Cardiac fibroblast (primary cell): ENCODE results near the gene CHGA.
A peak's percentile ranks its signal among the peaks of the same experiment; 100 is the strongest.

ENCODE experiments used
- DNase-seq, 2 donors: peaks; one replicate each; pipeline versions ENCODE4 v3.0.0 to v3.0.0-alpha.2; 2010; ENCODE audit warnings: low read depth in 2 of 2
- H3K4me3 ChIP-seq, 2 donors: replicated peaks in 1 of 2; 1 replicate in 1 of 2; 2 replicates in 1 of 2; pipeline ENCODE4 v1.5.1; 2011; ENCODE audit warnings: low read depth in 2 of 2, low read length in 2 of 2, mild to moderate bottlenecking in 2 of 2, moderate library complexity in 1 of 2
- TF ChIP-seq, protein P1 (sequence below): IDR thresholded peaks from one replicate; pipeline ENCODE4 v1.5.1; 2011; ENCODE audit warnings: low read depth, mild to moderate bottlenecking, low read length, inconsistent platforms

The CHGA gene

DNA sequence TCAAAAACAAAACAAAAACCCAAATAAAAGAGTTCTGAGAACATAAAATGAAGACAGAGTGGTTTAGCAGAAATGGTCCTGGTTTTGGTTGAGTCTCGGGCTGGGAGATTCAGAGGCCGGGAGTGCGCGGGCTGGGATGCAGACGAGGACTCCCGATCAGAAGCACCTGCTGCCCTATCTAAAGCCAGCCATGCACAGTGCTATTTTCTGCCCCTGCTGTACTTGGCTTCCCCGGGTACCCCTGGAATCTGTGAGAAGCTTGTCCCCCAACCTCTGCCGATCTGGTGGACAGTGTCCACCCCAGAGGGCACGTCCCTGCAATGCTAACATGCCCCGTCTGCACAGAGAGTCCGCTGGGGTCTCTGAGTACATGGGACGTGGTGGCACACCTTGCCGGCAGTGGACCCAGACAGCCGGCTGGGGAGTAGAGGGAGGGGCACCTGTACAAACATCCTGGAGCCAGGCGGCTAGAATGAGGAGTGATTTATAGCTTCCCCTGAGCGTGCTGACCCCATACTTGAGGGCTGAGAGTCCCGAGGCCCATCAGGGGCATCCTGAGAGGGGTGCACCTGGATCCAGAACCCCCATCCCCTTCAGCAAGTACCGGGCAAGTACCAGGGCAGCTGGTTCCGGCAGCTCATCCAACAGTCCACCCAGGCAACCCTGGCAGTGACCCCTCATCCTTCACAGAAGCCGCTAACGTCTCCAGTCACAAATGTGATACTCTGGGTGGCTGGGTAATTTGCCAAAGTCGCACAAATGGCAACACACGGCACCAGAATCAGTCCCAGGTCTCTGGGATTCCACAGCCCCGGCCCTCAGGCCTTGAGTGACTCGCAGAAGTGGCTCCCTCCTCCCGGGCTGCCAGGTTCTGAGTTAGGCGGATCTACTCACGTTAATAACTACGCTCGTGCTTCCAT lies 37.1 kb downstream of the CHGA start:
- H3K4me3 ChIP-seq, result no peak overlapping the region
- no peak for DNase-seq
- TF ChIP-seq, protein P1, sequence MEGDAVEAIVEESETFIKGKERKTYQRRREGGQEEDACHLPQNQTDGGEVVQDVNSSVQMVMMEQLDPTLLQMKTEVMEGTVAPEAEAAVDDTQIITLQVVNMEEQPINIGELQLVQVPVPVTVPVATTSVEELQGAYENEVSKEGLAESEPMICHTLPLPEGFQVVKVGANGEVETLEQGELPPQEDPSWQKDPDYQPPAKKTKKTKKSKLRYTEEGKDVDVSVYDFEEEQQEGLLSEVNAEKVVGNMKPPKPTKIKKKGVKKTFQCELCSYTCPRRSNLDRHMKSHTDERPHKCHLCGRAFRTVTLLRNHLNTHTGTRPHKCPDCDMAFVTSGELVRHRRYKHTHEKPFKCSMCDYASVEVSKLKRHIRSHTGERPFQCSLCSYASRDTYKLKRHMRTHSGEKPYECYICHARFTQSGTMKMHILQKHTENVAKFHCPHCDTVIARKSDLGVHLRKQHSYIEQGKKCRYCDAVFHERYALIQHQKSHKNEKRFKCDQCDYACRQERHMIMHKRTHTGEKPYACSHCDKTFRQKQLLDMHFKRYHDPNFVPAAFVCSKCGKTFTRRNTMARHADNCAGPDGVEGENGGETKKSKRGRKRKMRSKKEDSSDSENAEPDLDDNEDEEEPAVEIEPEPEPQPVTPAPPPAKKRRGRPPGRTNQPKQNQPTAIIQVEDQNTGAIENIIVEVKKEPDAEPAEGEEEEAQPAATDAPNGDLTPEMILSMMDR, result no peak

DNA sequence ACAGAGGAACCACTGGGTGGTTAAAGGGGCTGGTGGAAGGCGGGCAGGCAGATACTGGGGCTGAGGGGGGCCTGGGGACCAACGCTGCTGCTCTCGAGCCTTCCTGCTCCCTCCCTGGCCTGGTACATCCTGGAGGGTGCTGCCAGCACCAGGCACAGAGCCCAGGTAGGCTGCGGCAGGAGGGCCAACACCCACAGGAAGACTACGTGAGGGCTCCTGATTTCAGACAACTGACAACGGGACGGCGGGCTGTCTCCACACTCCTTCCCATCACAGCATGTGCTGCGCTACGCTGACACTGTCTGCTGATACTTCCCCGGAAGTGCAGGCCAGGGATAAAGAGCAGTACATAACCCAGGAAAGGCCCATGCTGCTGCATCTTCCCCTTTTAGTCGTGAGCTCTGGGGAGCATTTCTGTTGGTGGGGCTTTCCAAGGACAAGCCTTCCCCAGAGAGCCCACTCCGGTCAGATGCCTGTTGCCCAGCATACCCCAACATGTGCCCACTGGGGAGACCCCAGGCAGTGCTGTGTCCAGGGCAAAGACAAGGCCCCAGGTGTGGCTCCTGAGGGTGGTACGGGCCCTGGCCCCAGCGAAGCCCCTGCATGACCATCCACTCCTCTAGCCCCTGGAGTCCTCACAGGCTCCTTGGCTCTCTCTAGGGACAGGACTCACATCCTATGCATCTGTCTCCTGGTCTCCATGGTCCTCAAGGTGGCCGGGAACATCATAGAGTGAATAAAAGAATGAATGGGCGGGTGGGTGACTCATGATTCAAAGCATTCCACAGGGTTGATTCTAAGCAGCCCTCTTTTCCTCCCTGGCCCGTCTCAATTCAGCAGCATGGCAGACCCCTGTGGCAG lies 38.0 kb downstream of the CHGA start:
- TF ChIP-seq, protein P1, result no peak
- no peak overlapping the region for H3K4me3 ChIP-seq
- peak; percentile 17 to 81 for DNase-seq

DNA sequence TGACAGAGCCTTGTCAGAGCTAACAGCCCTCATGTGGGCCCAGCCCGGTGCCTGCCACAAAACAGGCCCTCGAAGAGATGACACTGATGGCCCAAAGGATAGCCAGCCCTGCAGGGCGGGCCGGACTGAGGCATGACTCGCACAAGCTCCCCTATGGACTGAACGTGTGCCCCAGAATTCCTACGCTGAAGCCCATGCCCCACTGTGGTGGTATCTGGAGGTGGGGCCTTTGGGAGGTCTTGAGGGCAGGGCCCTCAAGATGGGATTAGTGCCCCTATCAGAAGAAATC lies 38.6 kb downstream of the CHGA start:
- TF ChIP-seq, protein P1, result no peak
- DNase-seq, result no peak
- H3K4me3 ChIP-seq, result no peak overlapping the region

DNA sequence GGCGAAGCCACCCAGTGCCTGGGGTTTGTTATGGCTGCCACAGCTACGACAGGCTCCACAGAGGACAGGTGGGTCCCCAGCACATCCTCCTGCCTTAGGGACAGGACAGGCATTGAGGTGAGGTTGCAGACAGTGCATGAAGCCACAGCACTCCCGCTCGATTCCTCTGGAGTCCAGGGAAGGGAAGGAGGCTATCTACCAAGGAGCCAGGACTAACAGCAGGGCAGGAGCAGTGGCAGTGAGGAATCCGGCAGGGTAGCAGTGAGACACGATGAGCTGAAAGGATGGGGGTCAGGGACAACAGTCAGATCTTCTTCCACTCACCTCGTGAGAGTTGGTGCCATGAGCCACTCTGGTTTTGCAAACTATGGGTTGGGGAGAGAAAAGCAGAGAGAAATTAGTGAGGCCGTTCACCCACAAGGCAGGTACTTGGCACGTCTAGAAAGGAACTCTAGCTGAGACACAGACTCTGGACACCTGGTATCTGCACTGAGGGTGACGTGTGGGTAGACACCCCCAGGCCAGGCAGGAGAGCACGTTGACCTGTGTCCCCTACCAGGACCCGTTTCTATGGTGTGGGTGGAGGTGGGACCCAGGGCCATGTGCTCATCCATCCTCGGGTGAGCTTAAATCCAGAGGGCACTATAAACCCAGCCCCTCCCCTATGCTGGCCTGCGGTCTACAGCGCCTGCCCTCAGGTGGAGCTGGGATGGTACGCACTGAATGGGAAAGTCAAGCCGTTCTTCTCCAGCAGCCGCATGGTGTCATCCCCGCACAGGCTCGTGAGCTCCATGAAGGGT lies 39.3 kb downstream of the CHGA start:
- H3K4me3 ChIP-seq, result no peak overlapping the region
- TF ChIP-seq, protein P1, result no peak
- no peak for DNase-seq

DNA sequence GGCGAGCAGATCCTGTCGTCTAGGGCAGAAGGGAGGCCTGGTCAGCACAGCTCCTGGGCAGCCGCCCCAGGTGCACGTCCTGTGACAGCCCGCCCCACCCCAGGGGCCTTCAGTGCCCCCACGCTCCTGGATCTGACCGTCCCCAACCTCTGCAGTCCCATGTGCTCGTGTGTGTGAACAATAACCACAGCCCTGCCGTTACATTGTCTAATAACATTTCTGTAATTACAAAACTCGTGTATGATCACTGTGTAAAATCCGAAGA lies 39.8 kb downstream of the CHGA start:
- DNase-seq, result no peak
- TF ChIP-seq, protein P1, result no peak
- H3K4me3 ChIP-seq, result no peak overlapping the region

DNA sequence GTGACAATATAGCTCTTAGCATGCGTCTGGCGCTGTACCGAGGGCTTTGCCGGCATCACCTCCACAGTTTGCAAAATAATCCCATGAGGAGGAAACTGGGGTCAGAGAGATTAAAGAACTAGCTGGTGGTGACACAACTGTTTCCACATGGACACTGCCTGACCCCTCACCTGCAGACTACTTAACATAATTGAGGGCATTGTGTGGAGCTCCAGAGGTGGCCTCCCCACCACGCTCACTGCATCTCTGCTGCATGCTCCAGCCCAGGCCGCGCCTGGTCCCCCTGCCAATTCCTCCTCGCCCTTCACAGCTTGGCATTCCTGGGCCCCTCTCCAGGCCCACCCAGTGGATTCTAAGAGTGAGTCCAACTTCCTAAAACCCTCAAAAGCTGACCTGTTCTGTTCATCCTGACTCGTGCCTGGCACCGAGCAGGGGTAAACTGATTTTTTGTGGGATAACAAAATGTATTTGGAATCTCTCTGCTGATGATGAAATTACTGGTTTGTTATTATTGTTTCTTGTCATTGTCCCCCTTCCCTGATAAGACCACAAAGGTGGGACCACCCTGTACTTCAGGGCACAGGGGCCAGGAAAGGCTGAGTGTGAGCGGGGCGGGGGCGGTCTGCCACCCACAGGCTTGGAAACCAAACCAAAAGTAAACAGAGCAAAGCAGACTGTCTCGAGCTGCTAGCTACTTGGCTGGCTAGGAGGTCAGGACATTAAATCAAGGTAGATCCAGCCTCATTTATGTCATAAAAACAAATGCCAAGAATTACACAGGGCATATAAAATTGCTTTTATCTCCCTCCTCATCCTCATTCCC lies 40.6 kb downstream of the CHGA start:
- no peak for DNase-seq
- TF ChIP-seq, protein P1, result no peak
- H3K4me3 ChIP-seq, result no peak overlapping the region
